Heart left ventricle (tissue), 13 donors: ENCODE measurements around the gene IFFO2.

Experiments
- POLR2A ChIP-seq, 2 donors: fragments of 450-650 bp; IDR thresholded peaks; one replicate each; pipeline ENCODE4 v1.6.1; 2017; ENCODE audit warnings: antibody characterized with exemption in 2 of 2, mild to moderate bottlenecking in 2 of 2, moderate library complexity in 2 of 2
- TF ChIP-seq, protein P1 (sequence below), 12 donors: fragments of 200-600 bp; sonication (generic) in 4 of 12; IDR thresholded peaks; one replicate each; pipeline versions ENCODE4 v1.5.0 to v1.8.0; 2018 to 2022; ENCODE audit warnings: antibody characterized with exemption in 12 of 12, mild to moderate bottlenecking in 5 of 12
- donor health status: ischemic (EF 13 %, LVEDD 7.1; RV severe dilation, severe dysfunction).
- donor health status: DM: no; HTN: yes; CAD: no.
- donor health status: DM: no; HTN: no; CAD: no.
- donor health status: ischemic (EF 25% LVEDD 6.9; RV normal size, moderate dysfunction).
- donor health status: ischemic (EF 25% LVEDD 5.7; RV mildly dilated, moderate dysfunction).
- donor health status: ischemic (EF 35%, LVEDD 5.7; RV mildly dilated, moderate dysfunction).
- donor health status: nonischemic (EF 11% LVEDD 7.7; RV severe dilation, severe dysfunction).
- donor health status: DM: yes; HTN: yes; CAD: no.
- donor health status: PGD.
- donor health status: ischemic (EF 29% LVEDD 5.4; RV normal size, mild dysfunction).
- donor health status: nonischemic (EF 23%, LVEDD 6.1; RV moderate dilation, normal function).

DNA sequence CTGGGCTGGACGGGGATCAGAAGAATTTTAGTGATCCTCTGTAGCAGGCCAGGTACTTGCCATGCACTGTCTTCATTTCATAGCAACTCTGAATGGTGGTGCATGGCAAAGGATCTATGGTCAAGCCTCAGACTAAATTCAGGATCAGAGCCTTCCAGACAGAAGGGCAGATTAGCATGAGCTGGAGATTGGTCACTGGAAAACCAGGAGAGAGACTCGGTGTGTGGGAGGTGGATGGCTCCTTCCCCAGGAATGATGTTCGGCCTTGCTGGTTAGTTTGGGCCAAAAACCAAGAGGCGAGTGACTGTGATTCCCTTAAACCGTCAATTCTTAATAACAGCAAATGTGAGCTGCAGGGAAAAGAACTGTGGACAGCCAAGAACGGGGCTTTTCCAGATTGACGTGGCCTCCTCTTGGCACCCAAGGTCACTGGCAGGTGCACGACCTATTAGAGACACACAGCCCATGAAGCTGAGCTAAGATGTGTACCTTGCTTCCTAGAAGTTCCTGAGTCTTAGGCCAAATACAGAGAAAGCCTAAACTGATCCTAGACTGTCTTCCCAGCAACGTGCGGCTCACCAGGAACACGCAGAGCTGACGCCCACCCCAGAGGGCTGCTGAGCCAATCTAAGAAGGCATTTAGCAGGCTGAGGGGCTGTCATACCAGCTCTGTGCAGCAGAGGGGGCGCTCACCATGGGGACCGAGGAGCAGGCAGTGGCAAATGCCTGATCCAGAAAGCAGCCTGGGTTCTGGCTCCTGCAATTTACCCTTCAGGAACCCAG is 72.6 kb downstream of the IFFO2 start:
- TF ChIP-seq, protein P1, sequence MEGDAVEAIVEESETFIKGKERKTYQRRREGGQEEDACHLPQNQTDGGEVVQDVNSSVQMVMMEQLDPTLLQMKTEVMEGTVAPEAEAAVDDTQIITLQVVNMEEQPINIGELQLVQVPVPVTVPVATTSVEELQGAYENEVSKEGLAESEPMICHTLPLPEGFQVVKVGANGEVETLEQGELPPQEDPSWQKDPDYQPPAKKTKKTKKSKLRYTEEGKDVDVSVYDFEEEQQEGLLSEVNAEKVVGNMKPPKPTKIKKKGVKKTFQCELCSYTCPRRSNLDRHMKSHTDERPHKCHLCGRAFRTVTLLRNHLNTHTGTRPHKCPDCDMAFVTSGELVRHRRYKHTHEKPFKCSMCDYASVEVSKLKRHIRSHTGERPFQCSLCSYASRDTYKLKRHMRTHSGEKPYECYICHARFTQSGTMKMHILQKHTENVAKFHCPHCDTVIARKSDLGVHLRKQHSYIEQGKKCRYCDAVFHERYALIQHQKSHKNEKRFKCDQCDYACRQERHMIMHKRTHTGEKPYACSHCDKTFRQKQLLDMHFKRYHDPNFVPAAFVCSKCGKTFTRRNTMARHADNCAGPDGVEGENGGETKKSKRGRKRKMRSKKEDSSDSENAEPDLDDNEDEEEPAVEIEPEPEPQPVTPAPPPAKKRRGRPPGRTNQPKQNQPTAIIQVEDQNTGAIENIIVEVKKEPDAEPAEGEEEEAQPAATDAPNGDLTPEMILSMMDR (IDR thresholded peaks at IDR 0.05) = peak; percentile 81 to 94 (median 90)
- TF ChIP-seq POLR2A (IDR thresholded peaks at IDR 0.05) = no peak
